ENCODE results near the gene CENPM. TPM values are rescaled to one million over a fixed set of nuclear protein-coding genes. Genes with fewer than 3 reads are reported as not detected.
A peak's percentile ranks its signal among the peaks of the same experiment; 100 is the strongest.

The CENPM gene, protein sequence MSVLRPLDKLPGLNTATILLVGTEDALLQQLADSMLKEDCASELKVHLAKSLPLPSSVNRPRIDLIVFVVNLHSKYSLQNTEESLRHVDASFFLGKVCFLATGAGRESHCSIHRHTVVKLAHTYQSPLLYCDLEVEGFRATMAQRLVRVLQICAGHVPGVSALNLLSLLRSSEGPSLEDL
- 40.0 and 61.6 TPM in 2 replicates for total RNA-seq (2014; rRNA removed; shearing (Covaris generic))
- 50.0 and 51.1 TPM in 2 replicates for polyA plus RNA-seq (2016; fragmentation: Nextera tagmentation; extraction: Ambion mirVana)
- long read RNA-seq, transcript CENPM-201 (6 exons, 966 nt) = major isoform, 24 of 43 reads
- long read RNA-seq, transcript CENPM-203 (5 exons, 1,002 nt) = minor isoform, 7 of 43 reads
- long read RNA-seq, partial matches to known transcripts = 1 of 43 reads
- long read RNA-seq, other reads (novel, unspliced or antisense) = 7 of 43 reads

DNA sequence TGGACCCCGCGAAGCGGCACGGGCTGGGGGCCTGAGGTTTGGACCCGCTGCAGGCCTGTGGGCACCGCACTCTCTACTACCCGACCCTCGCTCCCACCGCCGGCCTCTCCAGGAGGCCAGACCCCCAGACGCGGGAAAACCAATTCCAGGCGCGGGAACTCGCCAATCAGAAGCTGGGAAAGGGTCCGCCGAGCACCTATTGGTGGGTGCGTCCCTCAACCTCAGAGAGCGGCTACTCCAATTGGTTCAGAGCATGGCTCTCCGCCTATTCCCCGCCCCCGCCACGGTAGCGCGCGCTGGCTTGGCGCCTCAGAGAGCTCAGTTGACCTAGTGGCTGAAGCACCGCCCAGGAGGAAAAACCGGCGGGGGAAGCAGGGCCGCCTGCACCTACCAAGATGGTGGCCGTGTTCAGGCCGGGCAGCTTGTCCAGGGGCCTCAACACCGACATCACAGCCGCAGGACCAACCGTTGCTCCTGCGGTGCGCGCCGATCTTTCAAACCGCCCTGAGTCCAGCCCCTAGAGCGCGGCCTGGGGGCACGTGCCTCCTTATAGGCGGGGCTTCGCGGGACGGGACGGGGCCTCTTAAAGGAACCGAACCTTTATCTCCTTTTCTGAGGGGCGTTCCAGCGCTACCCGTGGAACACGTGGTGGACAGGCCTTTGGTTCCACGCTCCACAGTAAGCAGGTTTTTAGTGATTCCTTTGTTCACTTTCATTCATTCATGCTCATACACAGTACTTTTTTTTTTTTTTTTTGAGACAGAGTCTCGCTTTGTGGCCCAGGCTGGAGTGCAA, at the start of gene CENPM:
CENPM (minus strand) TSS at position 524 of the 795 bp plus-strand sequence; CDS start at position 448, 76 bp downstream.
- peak within 1 kb of the TSS; percentile 82 for H3K4me3 Mint-ChIP-seq
- Histone ChIP-seq H3K27me3 (ENCODE audit: insufficient read depth) (0 out of 2 replicates have a peak, but pooled peaks cover 3% of the 10 kb centered on the region), H3K27ac (ENCODE audit: low read depth) (no peak within 1 kb of the TSS; the same call in 1 of the 2 replicates), H4K20me1 (replicated peaks; ENCODE audit: insufficient read depth) (peaks cover 22% of the 10 kb centered on the region), H3K4me2 (peak within 1 kb of the TSS; percentile 90), H3K36me3 (ENCODE audit: insufficient read depth) (0 out of 2 replicates have a peak, but pooled peaks cover 4% of the 10 kb centered on the region), H3K4me1 (ENCODE audit: insufficient read depth) (peaks cover 34% of the 10 kb centered on the region), H3K79me2 (replicated peaks; ENCODE audit: insufficient read depth) (peaks cover 10% of the 10 kb centered on the region), H3K9me2 (ENCODE audit: insufficient read depth) (no peaks in the 10 kb centered on the region), H2AFZ (peak within 1 kb of the TSS; percentile 92), H3F3A (replicated peaks; ENCODE audit: low read depth) (peaks cover 24% of the 10 kb centered on the region), H3K4me3 (peak within 1 kb of the TSS; percentile 55)
- TF ChIP-seq POLR2AphosphoS5 (IDR thresholded peaks at IDR 0.05; ENCODE audit: low read depth) (peak; percentile 78), CREB1 (CRISPR knock-in tag; IDR thresholded peaks at IDR 0.05; ENCODE audit: low read depth) (no peak)
- peak within 1 kb of the TSS; percentile 82; the same call in 1 of the 2 replicates for H3K27ac Mint-ChIP-seq
- ATAC-seq = peak; percentile 93
- H3K27me3 Mint-ChIP-seq (ENCODE audit: insufficient read depth, low read depth, poor library complexity) = peaks cover 24% of the 10 kb centered on the region
- H3K36me3 Mint-ChIP-seq (ENCODE audit: low read depth) = peaks cover 36% of the 10 kb centered on the region
- no peaks in the 10 kb centered on the region for H3K9me3 Mint-ChIP-seq
- peaks cover 31% of the 10 kb centered on the region for H3K4me1 Mint-ChIP-seq
- DNase-seq (ENCODE audit: low spot score) = peak; percentile 98

DNA sequence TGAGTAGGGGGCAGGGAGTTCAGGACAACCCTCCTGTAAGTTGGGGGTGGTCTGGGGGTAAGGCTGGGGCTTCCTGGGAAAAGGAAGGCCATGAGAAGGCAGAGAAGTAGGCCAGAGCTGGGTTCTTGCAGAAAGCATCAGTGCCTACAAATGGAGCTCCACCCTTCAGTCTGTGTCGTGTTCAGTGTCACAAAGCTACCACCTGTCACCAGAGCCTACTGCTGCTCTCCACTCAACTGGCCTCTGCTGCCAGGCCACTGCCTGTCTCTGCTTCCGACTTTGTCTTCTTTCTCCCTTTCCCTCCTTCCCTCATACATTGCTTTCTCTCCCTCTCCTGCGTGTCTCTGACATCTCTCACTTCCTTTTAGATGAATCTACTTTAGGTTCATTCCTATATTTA, 48.3 kb upstream of the CENPM start:
- H3K27me3 Mint-ChIP-seq (ENCODE audit: insufficient read depth, low read depth, poor library complexity) = peaks cover 1% of the 10 kb centered on the region
- Histone ChIP-seq H3F3A (replicated peaks; ENCODE audit: low read depth) (no peaks in the 10 kb centered on the region), H3K27me3 (ENCODE audit: insufficient read depth) (no peaks in the 10 kb centered on the region), H3K36me3 (ENCODE audit: insufficient read depth) (no peaks in the 10 kb centered on the region), H4K20me1 (replicated peaks; ENCODE audit: insufficient read depth) (no peaks in the 10 kb centered on the region; the same call in 1 of the 2 replicates), H3K27ac (ENCODE audit: low read depth) (no peak overlapping the region), H3K79me2 (replicated peaks; ENCODE audit: insufficient read depth) (no peaks in the 10 kb centered on the region), H3K9me2 (ENCODE audit: insufficient read depth) (no peaks in the 10 kb centered on the region), H3K4me3 (no peak overlapping the region), H3K4me1 (ENCODE audit: insufficient read depth) (no peaks in the 10 kb centered on the region), H2AFZ (no peak overlapping the region), H3K4me2 (no peak overlapping the region)
- no peak overlapping the region for H3K27ac Mint-ChIP-seq
- no peaks in the 10 kb centered on the region for H3K9me3 Mint-ChIP-seq
- peaks cover 8% of the 10 kb centered on the region; the same call in 2 of the 3 replicates for H3K4me1 Mint-ChIP-seq
- H3K36me3 Mint-ChIP-seq (ENCODE audit: low read depth) = peaks cover 10% of the 10 kb centered on the region
- no peak for DNase-seq (ENCODE audit: low spot score)
- TF ChIP-seq JUNB (IDR thresholded peaks at IDR 0.05; ENCODE audit: unreplicated experiment) (no peak), NANOG (IDR thresholded peaks at IDR 0.05; ENCODE audit: borderline replicate concordance) (no peak), STAT1 (IDR thresholded peaks at IDR 0.05; ENCODE audit: unreplicated experiment) (no peak), ZNF331 (CRISPR knock-in tag; IDR thresholded peaks at IDR 0.05; ENCODE audit: low read depth) (no peak), CREB1 (CRISPR knock-in tag; IDR thresholded peaks at IDR 0.05; ENCODE audit: low read depth) (no peak), ZNF114 (CRISPR knock-in tag; IDR thresholded peaks at IDR 0.05) (no peak), EZH2phosphoT487 (IDR thresholded peaks at IDR 0.05; ENCODE audit: unreplicated experiment) (no peak)
- TF ChIP-seq, protein P1, sequence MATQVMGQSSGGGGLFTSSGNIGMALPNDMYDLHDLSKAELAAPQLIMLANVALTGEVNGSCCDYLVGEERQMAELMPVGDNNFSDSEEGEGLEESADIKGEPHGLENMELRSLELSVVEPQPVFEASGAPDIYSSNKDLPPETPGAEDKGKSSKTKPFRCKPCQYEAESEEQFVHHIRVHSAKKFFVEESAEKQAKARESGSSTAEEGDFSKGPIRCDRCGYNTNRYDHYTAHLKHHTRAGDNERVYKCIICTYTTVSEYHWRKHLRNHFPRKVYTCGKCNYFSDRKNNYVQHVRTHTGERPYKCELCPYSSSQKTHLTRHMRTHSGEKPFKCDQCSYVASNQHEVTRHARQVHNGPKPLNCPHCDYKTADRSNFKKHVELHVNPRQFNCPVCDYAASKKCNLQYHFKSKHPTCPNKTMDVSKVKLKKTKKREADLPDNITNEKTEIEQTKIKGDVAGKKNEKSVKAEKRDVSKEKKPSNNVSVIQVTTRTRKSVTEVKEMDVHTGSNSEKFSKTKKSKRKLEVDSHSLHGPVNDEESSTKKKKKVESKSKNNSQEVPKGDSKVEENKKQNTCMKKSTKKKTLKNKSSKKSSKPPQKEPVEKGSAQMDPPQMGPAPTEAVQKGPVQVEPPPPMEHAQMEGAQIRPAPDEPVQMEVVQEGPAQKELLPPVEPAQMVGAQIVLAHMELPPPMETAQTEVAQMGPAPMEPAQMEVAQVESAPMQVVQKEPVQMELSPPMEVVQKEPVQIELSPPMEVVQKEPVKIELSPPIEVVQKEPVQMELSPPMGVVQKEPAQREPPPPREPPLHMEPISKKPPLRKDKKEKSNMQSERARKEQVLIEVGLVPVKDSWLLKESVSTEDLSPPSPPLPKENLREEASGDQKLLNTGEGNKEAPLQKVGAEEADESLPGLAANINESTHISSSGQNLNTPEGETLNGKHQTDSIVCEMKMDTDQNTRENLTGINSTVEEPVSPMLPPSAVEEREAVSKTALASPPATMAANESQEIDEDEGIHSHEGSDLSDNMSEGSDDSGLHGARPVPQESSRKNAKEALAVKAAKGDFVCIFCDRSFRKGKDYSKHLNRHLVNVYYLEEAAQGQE (IDR thresholded peaks at IDR 0.05; ENCODE audit: unreplicated experiment) = no peak
- H3K4me3 Mint-ChIP-seq = no peak overlapping the region
- ATAC-seq = no peak

Measured in GM23338 (cell line).